GM18526 (cell line): ENCODE results near the gene MARK3.

Experiments used
- POLR2A ChIP-seq: IDR thresholded peaks from 3 replicates; pipeline ENCODE4 v1.6.1; 2011; ENCODE audit not compliant: insufficient read length; ENCODE audit errors: extremely low read depth

MARK3 gene

GRCh38 chr14:103401223-103402214 is 16.3 kb downstream of the MARK3 start:
- no peak for TF ChIP-seq POLR2A

DNA sequence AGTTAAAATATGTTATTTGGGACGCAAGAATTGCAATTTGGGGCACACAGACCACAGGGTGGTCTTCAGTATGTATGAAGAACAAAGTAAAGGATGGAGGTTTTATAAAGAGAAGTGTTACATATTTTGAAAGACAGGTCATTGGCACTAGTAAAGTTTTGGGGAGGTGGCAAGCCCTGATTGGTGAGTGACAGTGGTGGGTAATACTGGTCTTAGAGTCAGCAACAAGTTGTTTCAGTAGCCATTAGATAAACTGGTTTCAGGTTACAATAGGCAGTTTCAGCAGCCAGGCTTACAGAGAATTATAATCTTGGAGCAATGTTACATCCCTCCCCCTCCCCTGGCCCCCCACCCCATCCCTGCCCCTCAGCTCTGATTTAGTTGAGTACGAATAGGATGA is 17.5 kb downstream of the MARK3 start:
- no peak for TF ChIP-seq POLR2A

- no peak for TF ChIP-seq POLR2A
Measured at GRCh38 chr14:103404032-103404918, 19.1 kb downstream of the MARK3 start.

- TF ChIP-seq POLR2A: no peak
Measured at GRCh38 chr14:103404920-103405319, 19.7 kb downstream of the MARK3 start.

- TF ChIP-seq POLR2A: no peak
Measured at GRCh38 chr14:103408491-103409155, 23.4 kb downstream of the MARK3 start.

GRCh38 chr14:103416916-103417315 is 31.7 kb downstream of the MARK3 start:
- no peak for TF ChIP-seq POLR2A

DNA sequence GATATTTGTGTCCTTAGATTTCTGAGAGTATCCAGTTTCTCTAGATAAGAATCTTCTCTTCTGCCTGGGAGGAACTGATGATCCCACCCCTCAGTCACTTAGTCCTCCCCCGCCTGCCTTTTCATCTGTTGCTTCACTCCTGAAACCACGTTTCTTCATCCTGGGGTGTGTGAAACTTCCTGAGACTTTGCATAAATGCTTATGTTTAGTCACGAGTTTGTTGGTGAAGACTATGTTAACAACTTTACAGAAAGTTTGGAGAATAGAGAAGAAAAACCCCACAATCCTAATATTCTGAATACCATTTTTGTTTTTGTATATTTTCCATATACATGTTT is 33.2 kb downstream of the MARK3 start:
- TF ChIP-seq POLR2A: no peak

- TF ChIP-seq POLR2A: no peak
Measured at GRCh38 chr14:103421556-103421955, 36.3 kb downstream of the MARK3 start.

GRCh38 chr14:103423050-103423461 is 37.8 kb downstream of the MARK3 start:
- no peak for TF ChIP-seq POLR2A

GRCh38 chr14:103427485-103428443 is 42.5 kb downstream of the MARK3 start:
- no peak for TF ChIP-seq POLR2A

DNA sequence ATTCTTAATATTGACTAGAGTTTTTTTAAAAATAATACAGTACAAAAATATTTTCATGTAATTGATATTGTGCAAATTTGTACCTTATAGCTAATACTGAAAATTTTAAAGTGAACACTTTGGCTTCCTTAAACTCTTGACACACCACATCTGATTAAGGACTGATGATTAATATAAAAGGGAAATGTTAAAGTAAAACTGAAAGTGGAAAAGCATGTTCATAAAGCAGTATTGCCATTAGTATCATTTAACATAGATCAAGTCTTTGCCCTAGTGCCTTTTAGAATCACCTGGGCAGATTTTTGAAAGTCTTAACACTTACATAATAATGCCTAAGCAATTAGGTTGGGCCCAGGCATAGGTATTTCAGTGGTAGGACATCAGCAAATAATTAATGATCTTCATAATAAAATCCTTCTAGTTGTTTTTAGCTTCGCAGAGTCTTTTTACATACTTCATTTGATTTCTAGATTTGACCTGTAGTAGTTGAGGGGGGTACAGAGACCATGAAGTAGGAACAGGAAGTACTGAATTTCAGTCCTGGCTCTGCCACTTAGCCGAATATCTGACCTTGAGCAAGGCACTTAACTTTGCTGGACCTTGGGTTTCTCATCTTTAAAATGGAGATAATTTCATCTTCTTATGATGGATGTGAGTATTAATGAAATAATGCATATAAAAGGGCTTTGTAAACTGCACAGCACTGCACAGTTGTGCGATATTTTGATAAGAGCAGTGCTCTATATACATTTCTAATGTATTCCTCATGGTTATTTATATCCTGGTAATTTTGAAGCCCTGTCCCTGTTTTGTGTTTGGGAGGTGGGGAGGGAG is 43.7 kb downstream of the MARK3 start:
- TF ChIP-seq POLR2A: no peak

DNA sequence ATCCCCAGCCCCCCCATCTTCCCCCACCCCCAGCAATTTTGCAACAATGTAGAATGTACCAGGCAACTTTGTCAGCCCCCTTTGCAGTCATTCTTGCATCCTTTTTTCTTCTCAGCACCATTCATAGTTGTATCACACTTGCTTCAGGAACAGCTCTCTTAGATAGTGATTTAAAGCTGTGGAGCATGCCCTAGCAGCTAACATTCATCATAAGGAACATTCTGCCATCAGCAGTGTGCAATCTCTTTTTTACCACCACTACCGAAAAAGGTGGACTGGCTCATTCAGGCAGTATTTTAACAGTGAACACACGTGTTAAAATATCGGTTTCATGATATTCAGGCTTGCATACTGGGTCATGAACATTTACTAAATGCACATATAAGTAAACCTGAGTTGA is 45.1 kb downstream of the MARK3 start:
- no peak for TF ChIP-seq POLR2A

GRCh38 chr14:103432627-103433026 is 47.4 kb downstream of the MARK3 start:
- TF ChIP-seq POLR2A: no peak
